GOT3 (cell line): Measurements from ENCODE around the gene TPP2.

Source experiments
- DNase-seq: peaks from one replicate; lab custom pipeline; 2025; ENCODE audit warnings: mixed read lengths; lab: John Stamatoyannopoulos, UW

The TPP2 gene

GRCh38 chr13:102596147-102597028, at the start of gene TPP2:
Gene TPP2 (plus strand): TSS chr13:102596986. CDS start chr13:102597039, 53 bp downstream.
- DNase-seq = peak; percentile 91

DNA sequence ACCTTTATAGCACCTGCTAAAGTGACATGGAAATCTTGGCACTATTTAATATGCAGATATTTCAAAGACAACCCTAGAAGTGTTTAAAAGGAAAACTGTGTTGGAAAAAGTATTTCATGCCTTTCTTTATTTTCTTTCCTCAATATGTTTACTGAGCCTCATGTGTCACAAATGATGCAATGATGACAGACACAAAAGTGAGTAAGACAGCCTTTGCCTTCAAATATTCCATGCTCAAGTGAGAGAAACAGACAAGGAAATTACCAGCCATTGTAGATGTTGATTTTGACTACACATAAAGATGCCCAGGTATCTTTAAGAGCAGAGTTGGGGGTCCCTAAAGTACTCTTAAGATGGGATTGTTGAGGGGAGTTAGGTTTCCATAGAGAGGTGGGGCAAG, 48.0 kb upstream of the TPP2 start:
- no peak for DNase-seq

DNA sequence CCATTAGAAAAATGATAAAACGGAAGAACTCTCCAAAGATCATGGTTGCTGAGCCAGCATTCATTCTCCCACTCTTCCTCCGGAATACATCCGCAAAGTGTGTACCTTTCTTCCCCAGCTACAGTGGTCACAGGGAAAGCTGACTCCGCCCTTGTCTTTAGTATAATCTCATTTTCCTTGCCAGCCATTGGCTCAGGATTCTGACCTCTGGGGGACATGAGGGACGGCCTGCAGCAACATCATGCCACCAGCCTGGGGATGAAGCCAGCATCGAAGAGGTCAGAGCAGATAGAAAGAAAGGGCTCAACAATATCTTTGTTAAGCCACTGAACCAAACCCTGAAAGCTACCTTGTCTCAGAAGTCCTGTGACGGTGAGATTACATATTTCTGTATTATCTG, 46.3 kb upstream of the TPP2 start:
- DNase-seq = no peak

DNA sequence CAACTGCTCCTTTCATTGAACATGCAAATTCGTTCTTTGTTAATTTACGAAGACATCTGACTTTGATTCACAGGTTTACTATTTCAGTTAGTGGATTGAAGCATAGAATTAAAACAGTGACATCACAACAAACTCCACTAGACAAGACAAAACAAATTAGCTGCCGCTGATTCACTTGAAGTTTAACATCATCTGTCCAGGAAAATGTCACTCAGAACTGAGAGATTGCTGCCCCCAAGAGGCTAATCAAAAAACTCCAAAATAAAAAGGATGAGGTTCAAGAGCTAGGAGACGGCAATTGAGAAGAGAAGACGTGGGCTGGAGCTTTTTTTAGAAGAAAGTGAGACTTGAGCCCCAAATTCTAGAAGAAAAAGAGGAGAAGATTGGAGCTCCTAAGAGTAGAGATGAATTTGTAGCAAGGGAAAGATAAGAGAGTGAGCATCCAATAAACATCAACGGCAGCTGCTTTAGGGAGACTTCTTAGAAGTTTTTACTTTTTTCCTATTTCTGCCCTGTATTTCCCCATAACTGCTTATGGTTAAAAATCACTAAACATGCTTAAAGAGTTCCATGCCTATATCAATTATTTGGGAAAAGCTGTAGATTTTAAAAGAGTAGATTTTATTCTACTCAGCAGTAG, 40.8 kb upstream of the TPP2 start:
- no peak for DNase-seq

- DNase-seq = no peak
Measured at GRCh38 chr13:102556806-102557205, 40.0 kb upstream of the TPP2 start.

DNA sequence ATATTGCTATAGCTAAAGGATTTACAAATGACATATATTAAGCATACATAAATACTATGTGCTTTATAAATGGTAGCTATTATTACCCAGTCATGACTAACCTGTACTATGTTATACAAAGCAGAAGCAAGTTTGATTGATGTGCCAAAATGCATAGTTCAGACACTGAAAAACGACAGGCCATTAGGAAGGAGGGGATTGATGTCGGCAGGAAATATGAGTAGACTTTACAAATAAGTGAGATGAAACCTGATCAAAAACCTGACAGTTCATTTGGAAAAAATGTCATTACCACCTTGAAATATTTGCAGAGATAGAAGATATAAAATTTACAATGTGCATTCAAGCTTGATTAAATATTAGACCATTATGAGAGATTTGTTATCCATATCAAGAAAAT, 38.8 kb upstream of the TPP2 start:
- no peak for DNase-seq

DNA sequence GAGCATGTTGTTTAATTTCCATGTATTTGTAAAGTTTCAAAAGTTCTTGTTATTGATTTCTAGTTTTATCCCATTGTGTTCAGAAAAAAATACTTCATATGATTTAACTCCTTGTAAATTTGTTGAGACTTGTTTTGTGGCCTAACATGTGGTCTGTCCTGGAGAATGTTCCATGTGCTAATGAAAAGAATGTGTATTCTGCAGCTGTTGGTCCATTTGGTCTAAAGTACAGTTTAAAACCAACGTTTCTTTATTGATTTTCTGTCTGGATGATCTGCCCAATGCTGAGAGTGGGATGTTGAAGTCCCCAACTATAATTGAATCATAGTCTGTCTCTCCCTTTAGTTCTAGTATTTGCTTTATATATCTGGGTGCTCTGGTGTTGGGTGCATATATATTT, 34.9 kb upstream of the TPP2 start:
- DNase-seq = no peak

GRCh38 chr13:102563267-102563666, 33.5 kb upstream of the TPP2 start:
- no peak for DNase-seq

DNA sequence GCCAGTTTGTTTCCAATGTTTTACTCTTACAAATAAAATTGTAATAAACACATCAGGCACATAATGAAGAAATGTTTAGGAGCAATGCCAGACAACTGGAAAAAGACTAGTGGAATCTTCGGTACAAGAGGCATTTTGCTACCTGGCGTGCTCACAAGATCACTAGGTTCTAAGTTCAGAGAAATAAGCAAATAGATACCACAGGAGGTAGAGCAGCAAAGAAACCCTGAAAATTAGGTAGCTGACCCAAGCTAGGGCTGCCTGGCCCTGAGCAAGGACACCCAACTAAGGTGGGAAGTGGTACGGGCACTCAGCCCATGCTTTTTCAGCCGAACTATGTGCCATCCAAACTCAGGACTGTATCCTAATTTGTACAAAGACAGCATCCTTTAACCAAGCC, 32.2 kb upstream of the TPP2 start:
- no peak for DNase-seq

GRCh38 chr13:102566513-102566912, 30.3 kb upstream of the TPP2 start:
- DNase-seq = no peak

GRCh38 chr13:102567857-102568256, 28.9 kb upstream of the TPP2 start:
- no peak for DNase-seq

GRCh38 chr13:102569488-102569887, 27.3 kb upstream of the TPP2 start:
- DNase-seq = no peak

DNA sequence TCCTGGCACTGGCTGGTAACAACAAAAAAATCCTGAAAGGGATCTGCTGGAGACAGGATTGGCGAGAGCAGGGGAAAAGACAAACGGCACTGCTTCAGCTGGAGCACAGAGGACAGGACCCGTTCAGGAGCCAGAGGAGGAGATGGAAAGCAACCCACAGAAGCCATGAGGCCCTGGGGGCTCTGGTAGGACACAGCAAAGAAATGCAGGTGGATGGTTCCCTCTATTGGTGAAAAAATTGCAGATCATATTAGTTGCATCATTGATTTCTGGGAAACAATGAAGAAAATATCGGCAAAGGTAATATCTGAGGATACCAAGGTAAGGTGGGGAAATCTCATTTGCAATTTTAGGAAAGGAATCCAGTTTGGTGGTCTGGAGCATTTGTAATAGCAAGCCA, 25.7 kb upstream of the TPP2 start:
- DNase-seq = no peak

DNA sequence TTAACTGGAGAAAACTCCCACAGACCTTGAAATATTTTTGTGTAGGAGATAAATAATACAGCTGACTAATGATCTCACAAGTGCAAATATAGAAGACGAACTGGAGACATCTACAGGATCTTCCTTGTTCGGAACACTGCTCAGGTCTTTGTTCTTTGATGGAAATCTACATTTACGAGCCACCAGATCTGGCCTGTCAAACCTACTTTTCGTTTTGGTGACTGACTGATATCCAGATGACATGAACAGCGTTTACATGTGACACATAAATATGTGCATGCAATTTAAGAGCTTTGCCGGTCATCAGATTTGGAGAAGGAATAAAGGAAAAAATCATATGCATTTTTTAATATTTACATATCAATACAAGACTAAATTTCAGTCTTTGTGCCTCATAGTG, 24.5 kb upstream of the TPP2 start:
- DNase-seq = no peak

GRCh38 chr13:102580552-102581169, 16.1 kb upstream of the TPP2 start:
- no peak for DNase-seq

- no peak for DNase-seq
Measured at GRCh38 chr13:102582256-102582655, 14.5 kb upstream of the TPP2 start.

DNA sequence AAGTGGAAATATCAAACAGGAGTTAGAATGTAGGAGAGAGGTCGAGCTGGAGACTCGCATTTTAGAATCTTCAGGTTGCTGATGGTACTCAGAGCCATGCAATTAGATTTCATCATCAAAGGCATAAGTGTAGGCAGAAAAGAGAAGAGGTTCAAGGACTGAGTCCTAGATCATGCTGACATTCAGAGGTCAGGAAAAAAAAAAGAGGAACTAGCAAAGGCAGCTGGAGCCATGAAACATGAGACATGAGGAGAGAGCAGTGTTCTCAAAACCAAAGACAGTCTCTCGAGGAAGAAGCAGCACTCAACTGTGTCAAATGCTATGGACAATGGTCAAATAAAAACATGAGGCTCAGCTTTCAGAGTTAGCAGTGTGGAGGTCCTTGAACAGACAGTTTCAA, 12.4 kb upstream of the TPP2 start:
- DNase-seq = no peak

- DNase-seq = no peak
Measured at GRCh38 chr13:102586615-102587014, 10.2 kb upstream of the TPP2 start.

DNA sequence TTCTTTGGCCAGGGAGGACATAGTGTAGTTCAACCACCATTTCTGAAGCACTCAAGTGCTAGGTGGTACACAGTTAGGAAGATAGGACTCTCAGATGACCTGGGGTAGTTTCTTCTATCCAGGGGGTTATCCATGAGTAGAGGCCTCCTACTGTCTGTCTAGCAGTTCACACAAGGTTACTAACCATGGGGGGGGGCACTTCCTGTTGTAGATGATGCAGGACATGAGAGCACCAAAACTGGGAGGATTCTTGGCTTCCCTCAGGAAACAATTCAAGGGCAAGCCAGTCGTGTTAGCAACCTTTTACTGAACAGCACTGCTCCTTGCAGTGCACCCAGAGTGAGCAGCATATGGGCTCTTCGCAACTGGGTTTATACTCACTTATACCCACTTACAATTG, 8.9 kb upstream of the TPP2 start:
- DNase-seq = no peak

GRCh38 chr13:102589301-102589822, 7.4 kb upstream of the TPP2 start:
- DNase-seq = no peak

DNA sequence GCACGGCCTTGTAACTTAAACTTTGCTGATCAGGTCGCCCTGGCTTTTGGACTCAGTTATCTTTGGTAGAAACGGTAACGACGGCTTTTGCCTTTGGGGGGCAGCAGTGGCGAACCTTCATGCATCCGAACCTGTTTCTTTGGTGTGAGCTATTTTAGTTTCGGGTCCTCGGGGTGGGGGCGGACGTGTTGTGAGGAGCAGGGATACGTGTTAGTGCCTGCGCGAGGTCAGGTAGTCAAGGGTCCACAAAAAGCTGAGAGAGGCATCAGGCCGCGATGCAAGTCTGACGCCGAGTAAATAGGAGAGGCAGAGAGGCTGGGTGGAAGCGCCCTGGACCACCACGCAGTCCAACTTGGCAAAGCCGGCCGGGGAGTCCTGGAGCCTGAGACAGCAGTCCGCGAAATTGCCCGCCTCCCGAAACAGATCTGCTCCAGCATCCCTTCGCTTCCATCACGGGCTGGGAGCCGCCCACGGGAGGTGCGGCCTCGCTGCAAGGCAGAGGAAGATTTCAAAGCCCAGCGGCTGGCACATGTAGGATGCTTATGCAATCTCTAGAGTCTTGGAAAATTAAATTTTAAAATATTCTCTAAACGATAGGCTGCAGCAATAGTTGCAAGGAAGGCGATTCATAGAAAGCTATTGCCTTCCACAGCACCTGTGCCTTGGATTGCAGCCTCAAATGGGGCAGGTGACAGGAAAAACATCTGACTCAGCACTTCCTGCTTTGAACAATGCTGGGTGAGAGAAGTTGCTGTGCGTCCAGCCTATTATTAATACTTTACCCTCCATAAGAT, 4.6 kb upstream of the TPP2 start:
- DNase-seq = peak; percentile 40

- no peak for DNase-seq
Measured at GRCh38 chr13:102593466-102593865, 3.3 kb upstream of the TPP2 start.
